ENCODE data around the gene UNC5C. TPM values are rescaled to one million over a fixed set of nuclear protein-coding genes. Genes with fewer than 3 reads are reported as not detected.

The UNC5C gene
- total and polyA plus RNA-seq, 2 of the 4 experiments (the other 2 are of a cell fraction), result under 0.01 TPM

DNA sequence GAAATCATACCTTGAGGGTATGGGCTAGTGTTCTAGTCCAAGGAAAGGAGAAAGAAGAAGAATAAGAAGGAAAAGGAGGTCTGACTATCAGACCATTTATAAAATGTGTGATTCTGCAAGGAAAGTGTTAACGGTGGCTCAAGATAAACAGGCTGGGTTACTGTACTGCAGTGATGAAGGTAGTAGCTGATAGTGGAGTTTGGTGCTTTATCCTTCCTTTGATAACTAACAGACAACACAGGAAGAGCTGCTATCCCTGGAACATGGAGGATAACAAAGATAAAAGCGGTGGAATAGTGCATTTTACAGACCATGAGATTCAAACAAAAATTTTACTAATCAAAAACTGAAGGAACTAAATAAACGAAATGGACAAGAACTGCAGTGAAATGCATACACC lies 2.6 kb downstream of the UNC5C start:
- peaks cover 38% of the 10 kb centered on the region for H3K27me3 ChIP-seq (ENCODE audit: control insufficient read depth, insufficient read depth, low read length)
- dilution Hi-C loops (cut with HindIII; ENCODE audit: low sequenced_read_pairs, unreplicated experiment) (no loop called here), in situ Hi-C loops (cut with MboI; ENCODE audit: low sequenced_read_pairs) (no loop called here), intact Hi-C loops (cut with micrococcal nuclease) (no loop called here)
- no peaks in the 10 kb centered on the region for H3K79me1 ChIP-seq (ENCODE audit: low read depth in 1 of 2, low read length in 2 of 2)
- H3K18ac ChIP-seq (ENCODE audit: low read depth, low read length), result no peak overlapping the region
- WGBS, 2 experiments (ENCODE audit: extremely low coverage in 2 of 2, insufficient read length in 1 of 2), result 0% methylated on average over 1 of the region's 3 CpGs; no CpG with 5 or more reads in 1 of the 2 experiments
- no peak overlapping the region for H4K8ac ChIP-seq (ENCODE audit: low read depth in 2 of 2, low read length in 2 of 2)
- DNase-seq (no peak), ATAC-seq (ENCODE audit: low read depth) (no peak)
- no peaks in the 10 kb centered on the region for H3K9me1 ChIP-seq (ENCODE audit: insufficient read depth, low read length)
- no peak overlapping the region for H3K4me2 ChIP-seq (ENCODE audit: low read depth, low read length)
- H2BK5ac ChIP-seq (ENCODE audit: low read depth, low read length, poor library complexity, severe bottlenecking), result no peak overlapping the region
- no peak overlapping the region for H2BK120ac ChIP-seq (ENCODE audit: low read depth, low read length)
- H3K36me3 ChIP-seq (ENCODE audit: control insufficient read depth, insufficient read depth, low read length), result no peaks in the 10 kb centered on the region
- no peak overlapping the region for H3K9ac ChIP-seq (ENCODE audit: low read depth, low read length)
- no peaks in the 10 kb centered on the region for H3K4me1 ChIP-seq (ENCODE audit: control insufficient read depth, insufficient read depth, low read length)
- POLR2A ChIA-PET (ENCODE audit: unreplicated experiment), result no interaction called here
- BruUV-seq (replicated peaks), result no TSS peak
- H3K56ac ChIP-seq (ENCODE audit: extremely low read depth, insufficient read depth, low read length), result no peak overlapping the region
- TF ChIP-seq NFE2L2 (IDR thresholded peaks at IDR 0.05; ENCODE audit: low read depth, low read length) (no peak), SMC3 (IDR thresholded peaks at IDR 0.05; ENCODE audit: low read depth, low read length) (no peak), BHLHE40 (IDR thresholded peaks at IDR 0.05; ENCODE audit: low read depth, low read length) (no peak), POLR2A (IDR thresholded peaks at IDR 0.05; ENCODE audit: low read depth, low read length) (no peak), CHD1 (IDR thresholded peaks at IDR 0.05; ENCODE audit: low read depth, low read length) (no peak)
- TF ChIP-seq, protein P1, sequence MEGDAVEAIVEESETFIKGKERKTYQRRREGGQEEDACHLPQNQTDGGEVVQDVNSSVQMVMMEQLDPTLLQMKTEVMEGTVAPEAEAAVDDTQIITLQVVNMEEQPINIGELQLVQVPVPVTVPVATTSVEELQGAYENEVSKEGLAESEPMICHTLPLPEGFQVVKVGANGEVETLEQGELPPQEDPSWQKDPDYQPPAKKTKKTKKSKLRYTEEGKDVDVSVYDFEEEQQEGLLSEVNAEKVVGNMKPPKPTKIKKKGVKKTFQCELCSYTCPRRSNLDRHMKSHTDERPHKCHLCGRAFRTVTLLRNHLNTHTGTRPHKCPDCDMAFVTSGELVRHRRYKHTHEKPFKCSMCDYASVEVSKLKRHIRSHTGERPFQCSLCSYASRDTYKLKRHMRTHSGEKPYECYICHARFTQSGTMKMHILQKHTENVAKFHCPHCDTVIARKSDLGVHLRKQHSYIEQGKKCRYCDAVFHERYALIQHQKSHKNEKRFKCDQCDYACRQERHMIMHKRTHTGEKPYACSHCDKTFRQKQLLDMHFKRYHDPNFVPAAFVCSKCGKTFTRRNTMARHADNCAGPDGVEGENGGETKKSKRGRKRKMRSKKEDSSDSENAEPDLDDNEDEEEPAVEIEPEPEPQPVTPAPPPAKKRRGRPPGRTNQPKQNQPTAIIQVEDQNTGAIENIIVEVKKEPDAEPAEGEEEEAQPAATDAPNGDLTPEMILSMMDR (conservative IDR thresholded peaks at IDR 0.05; ENCODE audit: low read depth, low read length), result no peak
- no peak overlapping the region for H3K4ac ChIP-seq (ENCODE audit: low read depth, low read length)
- no peak overlapping the region for H3K23ac ChIP-seq (ENCODE audit: low read depth, low read length)
- no peak overlapping the region for H2AFZ ChIP-seq (replicated peaks; ENCODE audit: low read length, poor library complexity)
- no peak overlapping the region for H2BK20ac ChIP-seq (ENCODE audit: low read depth, low read length)
- H2BK15ac ChIP-seq (ENCODE audit: low read depth, low read length), result no peak overlapping the region
- CTCF ChIA-PET, result no interaction called here
- no peak overlapping the region for H3K27ac ChIP-seq (ENCODE audit: insufficient read depth, low read length)
- no peak overlapping the region for H4K5ac ChIP-seq (ENCODE audit: low read depth, low read length)
- no peak overlapping the region for H2AK9ac ChIP-seq (replicated peaks; ENCODE audit: low read depth, low read length, poor library complexity)
- H4K20me1 ChIP-seq (ENCODE audit: insufficient read depth, low read length), result no peaks in the 10 kb centered on the region
- no peak overlapping the region for H3K4me3 ChIP-seq (ENCODE audit: insufficient read depth, low read depth, low read length)
- H3K14ac ChIP-seq (replicated peaks; ENCODE audit: low read depth, low read length), result no peak overlapping the region
- no peaks in the 10 kb centered on the region for H3K9me3 ChIP-seq (ENCODE audit: control insufficient read depth, insufficient read depth, low read length)
- H4K91ac ChIP-seq (ENCODE audit: insufficient read depth, low read depth, low read length), result no peak overlapping the region
- no peak overlapping the region for H2AK5ac ChIP-seq (ENCODE audit: low read depth, low read length)
